Stimulated activated CD4-positive, alpha-beta T cell treated with anti-CD3 and anti-CD28 coated beads, Interleukin-2, amount 100 ng/mL, for 4 hours (primary cell): ENCODE measurements around the gene FOXO6.
A peak's percentile ranks its signal among the peaks of the same experiment; 100 is the strongest.

Experiments
- DNase-seq: peaks from one replicate; pipeline ENCODE4 v3.0.0-alpha.2; 2020; ENCODE audit warnings: low read depth

FOXO6 gene

GRCh38 chr1:41366455-41367287 lies 5.4 kb downstream of the FOXO6 start:
- DNase-seq: no peak

- no peak for DNase-seq
These were observed 6.0 kb downstream of the FOXO6 start for GRCh38 chr1:41367288-41367642.

- DNase-seq: no peak
These were observed 7.1 kb downstream of the FOXO6 start for GRCh38 chr1:41368366-41368765.

GRCh38 chr1:41368801-41369200 lies 7.6 kb downstream of the FOXO6 start:
- DNase-seq: no peak

- no peak for DNase-seq
These were observed 8.3 kb downstream of the FOXO6 start for GRCh38 chr1:41369531-41369930.

GRCh38 chr1:41370225-41370624 lies 9.0 kb downstream of the FOXO6 start:
- DNase-seq: no peak

- no peak for DNase-seq
These were observed 9.7 kb downstream of the FOXO6 start for GRCh38 chr1:41370756-41371420.

GRCh38 chr1:41371630-41372599 lies 10.7 kb downstream of the FOXO6 start:
- DNase-seq: no peak

GRCh38 chr1:41372600-41372993 lies 11.4 kb downstream of the FOXO6 start:
- no peak for DNase-seq

GRCh38 chr1:41373373-41373772 lies 12.1 kb downstream of the FOXO6 start:
- DNase-seq: no peak

GRCh38 chr1:41374711-41375110 lies 13.5 kb downstream of the FOXO6 start:
- no peak for DNase-seq

GRCh38 chr1:41377397-41377796 lies 16.2 kb downstream of the FOXO6 start:
- no peak for DNase-seq

- no peak for DNase-seq
These were observed 17.0 kb downstream of the FOXO6 start for GRCh38 chr1:41378222-41378621.

- DNase-seq: no peak
These were observed 17.9 kb downstream of the FOXO6 start for GRCh38 chr1:41378999-41379737.

GRCh38 chr1:41379738-41380130 lies 18.5 kb downstream of the FOXO6 start:
- DNase-seq: no peak

- no peak for DNase-seq
These were observed 19.0 kb downstream of the FOXO6 start for GRCh38 chr1:41380195-41380594.

- no peak for DNase-seq
These were observed 19.9 kb downstream of the FOXO6 start for GRCh38 chr1:41380979-41381691.

GRCh38 chr1:41381692-41382479 lies 20.7 kb downstream of the FOXO6 start:
- DNase-seq: peak; percentile 35

- no peak for DNase-seq
These were observed 21.4 kb downstream of the FOXO6 start for GRCh38 chr1:41382480-41383090.
